Fibroblast of peridontal ligament (primary cell): ENCODE data around the gene SSR2.
"Not testable (repeated sequence)": the region's sequence is repeated elsewhere in the genome, so short reads cannot be mapped to it uniquely, and the experiment has no call there.

Source experiments
- DNase-seq: peaks from one replicate; pipeline ENCODE4 v3.0.0-alpha.2; 2010; ENCODE audit errors: extremely low read depth

The SSR2 gene

DNA sequence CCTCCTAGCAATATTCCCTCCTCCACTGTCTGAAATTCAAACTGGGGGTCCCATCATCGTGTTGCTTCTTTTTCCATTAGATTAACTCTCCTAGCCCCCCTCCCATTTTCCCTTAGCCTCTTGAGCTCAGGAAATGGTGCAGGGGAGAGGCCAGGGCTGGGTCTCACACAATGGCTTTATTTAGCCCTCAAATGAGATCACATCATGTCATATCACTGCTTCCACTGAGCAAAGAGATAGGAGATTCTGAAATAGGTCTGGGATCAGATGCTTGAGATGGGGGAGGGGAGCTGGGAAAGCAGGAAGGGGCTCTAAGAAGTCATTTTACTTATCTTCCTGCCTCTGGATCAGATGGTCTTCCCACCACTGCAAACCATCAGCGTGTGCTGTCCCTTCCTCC, 24.6 kb downstream of the SSR2 start:
- DNase-seq, result no peak

GRCh38 chr1:155993595-155993994, 27.2 kb downstream of the SSR2 start:
- DNase-seq, result no peak

- DNase-seq, result no peak
Observed at GRCh38 chr1:155990005-155990739, 30.6 kb downstream of the SSR2 start.

DNA sequence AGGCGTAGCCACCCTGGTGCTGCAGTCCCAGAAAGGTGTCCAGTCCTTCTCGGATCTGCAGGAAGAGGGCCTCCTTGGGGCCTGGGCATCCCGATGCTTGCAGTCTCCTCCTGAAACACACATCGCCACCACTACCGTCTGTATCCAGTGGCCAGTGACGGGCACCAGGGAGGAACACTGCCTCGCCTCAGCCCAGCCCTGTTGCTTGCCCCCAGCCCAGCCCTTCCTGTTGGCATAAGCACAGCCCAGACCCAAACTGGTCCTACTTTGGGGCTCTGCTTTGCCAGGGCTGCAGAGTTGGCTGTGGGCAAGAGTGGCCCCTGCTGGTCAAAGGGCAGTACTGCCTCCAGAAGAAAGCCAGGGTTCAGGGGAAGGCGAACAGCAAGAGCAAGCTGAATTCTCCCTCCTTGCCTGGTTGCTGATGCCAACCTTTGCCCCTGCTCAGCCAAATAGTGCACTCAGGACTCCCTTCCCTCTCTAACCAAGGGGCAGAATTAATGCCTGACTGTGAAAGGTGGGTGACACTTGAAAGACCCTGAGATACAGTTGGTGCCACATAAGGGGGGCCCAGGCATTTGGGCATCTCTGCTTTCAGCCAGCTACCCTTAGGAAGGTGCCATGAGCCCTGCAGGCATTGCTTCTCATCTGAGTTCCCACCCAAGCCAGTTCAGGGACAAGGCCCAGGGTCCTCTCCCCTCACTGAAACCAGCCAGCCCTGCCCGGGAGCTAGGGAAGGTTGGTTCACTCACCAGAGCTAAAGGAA, 31.3 kb downstream of the SSR2 start:
- DNase-seq, result peak; percentile 78

DNA sequence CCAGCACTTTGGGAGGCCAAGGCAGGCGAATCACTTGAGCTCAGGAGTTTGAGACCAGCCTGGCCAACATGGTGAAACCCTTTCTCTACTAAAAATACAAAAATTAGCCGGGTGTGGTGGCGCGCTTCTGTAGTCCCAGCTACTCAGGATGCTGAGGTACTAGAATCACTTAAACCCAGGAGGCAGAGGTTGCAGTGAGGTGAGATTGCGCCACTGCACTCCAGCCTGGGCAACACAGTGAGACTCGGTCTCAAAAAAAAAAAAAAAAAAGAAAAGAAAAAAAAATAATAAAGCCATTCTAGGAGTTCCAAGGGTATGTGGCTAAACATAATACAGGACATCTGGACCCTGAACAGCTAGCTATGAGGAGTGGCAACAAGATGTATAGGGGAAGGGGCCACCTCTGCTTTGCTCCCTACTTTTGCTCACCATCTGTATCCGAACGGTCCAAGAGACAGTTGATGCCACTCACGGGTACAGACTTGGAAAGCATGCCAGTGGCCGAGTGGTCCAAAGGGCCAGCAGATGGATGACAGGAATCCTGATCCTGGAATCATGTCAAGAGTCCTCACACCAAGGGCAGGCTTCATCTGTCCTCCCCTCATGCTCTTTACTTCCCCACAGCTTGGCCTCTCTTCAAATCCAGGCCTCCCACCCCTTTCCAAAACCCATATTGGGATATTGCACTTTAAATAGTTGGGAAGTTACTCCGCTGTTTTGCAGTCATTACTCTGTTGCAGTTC, 35.7 kb downstream of the SSR2 start:
- DNase-seq, result not testable (repeated sequence)

- DNase-seq, result no peak
Observed at GRCh38 chr1:155984341-155984740, 36.4 kb downstream of the SSR2 start.

- peak; percentile 100 for DNase-seq
Observed at GRCh38 chr1:155983191-155984024, 37.3 kb downstream of the SSR2 start.

GRCh38 chr1:155982106-155982505, 38.6 kb downstream of the SSR2 start:
- DNase-seq, result no peak

DNA sequence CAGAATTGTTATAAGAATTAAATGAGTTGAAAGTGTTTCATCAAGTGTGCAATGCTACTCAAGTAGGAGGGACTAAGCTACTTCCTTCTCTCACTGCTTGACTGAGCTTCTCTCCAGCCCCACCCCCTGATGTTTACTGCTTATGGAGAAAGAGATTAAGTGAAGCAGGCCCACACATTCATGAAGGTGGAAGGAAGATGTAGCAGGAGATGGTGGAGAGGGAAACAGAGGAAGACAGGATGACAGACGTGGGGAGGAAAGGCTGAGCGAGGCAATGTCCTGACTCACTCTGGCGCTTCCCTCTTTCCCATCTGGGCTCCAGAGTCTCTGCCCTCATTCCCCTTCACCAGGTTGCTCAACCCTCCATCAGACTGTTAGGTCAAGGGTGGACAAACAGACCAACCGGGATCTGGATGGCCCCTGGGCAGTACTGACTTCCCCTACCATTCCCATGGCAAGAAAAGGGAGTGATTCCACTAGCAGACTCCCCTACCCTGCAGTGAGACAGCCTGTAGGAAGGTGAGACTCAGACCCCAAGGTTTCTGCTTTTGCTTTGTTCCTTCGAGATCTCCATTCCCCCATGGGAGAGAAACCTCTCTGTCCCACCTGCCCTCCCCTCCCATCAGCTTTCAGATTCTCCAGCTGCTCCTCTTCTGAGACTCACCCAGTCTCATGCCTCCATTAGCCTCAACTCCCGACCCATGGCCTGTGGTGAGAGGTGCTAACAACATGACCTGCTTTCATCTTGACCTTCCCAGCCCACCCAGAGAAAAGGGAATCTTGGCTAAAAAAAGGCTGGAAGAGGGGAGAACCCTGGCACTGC, 39.3 kb downstream of the SSR2 start:
- peak; percentile 71 for DNase-seq

GRCh38 chr1:155979597-155980343, 41.0 kb downstream of the SSR2 start:
- DNase-seq, result no peak

DNA sequence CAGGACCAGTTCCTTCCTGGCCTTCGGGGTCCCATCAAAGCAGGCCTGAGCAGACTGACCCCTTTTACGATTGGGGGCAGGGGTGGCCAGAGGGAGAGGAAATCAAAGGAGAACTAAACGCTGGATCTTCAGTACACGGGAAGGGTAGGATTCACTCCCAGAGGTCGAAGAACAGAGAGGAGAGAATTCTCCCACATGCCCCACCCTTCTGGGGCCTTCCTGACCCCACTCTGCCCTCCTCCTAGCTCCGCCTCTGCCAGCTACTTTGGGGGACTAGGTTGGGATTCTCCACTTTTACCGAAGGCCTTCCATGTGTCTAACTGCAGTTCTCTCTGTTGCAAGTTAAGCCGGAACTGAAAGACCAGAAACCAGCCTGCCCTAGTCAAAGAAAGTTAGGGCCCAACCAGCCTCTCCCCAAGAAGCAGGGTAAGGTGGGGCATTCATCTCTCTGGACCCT, 41.8 kb downstream of the SSR2 start:
- DNase-seq, result peak; percentile 49

GRCh38 chr1:155978325-155978972, 42.3 kb downstream of the SSR2 start, which contains the start of gene ARHGEF2:
Gene ARHGEF2 (minus strand): TSS chr1:155978547. CDS start chr1:155978427, 120 bp downstream.
- DNase-seq, result no peak

DNA sequence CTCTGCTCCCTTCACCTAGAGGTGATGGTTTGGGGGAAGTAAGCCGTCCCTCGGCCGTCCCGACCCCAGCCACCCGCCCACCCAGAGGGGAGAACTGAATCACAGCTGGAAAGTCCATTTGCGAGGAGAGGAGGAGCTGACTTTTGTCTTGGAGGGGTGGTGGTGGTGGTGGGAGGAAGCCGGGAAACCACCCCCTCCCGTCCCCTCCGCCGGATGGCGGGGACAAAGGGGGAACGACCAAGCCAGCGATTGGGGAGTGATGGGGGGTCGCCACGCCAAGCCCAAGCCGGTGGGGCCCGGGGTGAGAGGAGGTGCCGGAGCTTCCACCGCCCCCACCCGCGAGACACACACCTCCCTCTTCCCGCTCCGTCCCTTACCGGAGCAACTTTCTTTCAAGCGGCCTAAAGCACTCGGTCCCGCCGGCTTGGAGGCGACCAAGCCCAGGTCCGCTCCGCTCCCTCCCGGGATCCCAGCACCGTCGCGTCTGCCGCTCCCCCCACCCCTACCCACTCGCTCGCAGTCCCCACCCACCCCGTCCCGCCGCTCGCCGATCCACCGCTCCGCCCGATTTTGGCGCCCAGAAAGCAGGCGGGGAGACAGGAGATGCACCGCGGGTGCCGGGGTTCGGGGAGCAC, 42.9 kb downstream of the SSR2 start:
- no peak for DNase-seq

- DNase-seq, result no peak
Observed at GRCh38 chr1:155976913-155977689, 43.6 kb downstream of the SSR2 start.

DNA sequence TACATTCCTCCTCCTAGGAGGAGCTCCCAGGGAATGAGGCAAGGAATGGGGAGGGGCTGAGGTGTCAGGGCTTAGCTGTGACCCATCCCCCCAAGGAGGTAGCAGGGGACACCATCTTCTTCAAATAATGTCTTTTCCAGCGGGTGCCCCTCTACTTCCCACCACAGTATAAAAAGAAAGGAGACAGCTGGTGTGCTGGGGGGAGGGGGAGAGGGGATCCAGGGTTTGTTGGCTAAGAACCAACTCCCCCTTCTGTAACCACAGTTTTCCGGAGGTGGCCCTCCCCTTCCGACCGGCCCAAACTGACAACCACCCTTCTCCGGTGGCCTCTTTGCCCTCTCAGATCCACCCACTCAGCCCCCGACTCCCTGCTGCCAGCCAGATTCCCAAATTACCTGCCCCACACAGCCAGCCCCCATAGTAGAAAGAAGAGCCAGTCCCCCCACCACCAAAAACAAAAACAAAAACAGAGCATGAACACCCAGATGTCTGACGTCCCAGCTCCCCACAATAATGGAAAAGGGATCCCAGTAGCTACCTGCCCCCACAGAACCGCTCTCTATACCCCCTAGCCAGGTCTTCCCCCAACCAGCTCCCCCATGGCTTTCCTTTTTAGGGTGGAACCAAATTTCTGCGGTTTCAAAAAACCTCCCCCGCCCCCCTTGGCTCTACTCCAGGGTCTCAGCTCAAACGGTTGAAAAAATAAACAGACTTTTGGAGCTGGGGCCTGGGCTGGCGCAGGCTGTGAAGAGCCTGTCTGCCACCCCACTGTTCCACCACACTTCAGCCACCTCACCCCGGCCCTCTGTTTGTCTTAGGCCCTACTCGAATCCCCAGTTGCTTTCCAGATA, 44.5 kb downstream of the SSR2 start:
- DNase-seq, result peak; percentile 87

DNA sequence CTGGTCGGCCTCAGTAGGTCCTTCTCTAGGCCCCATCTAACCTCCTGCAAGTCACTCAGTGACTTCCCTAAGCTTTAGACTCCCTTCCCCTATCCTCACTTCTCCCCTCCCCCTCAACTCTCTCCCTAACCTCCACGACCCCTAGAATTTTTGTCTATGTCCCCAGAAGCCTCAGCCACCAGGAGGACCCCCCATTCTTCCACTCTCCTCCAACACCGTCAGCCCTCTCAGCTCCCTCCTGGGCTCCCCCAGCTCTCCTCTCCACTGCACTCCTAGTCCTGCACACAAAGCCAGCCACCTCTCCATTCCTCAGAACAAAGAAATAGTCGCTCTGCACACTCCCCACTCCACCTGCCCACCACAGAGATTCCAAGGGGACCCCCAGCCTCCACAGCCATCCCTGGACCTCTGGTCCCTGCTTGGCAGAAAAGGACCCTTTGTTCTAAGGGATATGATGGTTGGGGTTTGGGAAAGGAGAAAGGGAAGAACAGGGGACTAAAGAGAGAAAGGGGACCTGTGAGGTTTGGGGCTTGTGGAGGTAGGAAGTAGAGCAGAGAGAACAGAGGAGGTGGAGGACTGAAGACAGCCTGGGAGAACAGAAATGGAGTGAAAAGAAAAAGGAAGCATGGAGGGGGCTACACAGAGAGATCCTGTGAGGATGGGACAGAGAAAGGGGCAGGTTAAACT, 45.2 kb downstream of the SSR2 start:
- no peak for DNase-seq
